Astrocyte (in vitro differentiated cells and primary cell): ENCODE measurements around the gene FOS. TPM values are rescaled to one million over a fixed set of nuclear protein-coding genes. Genes with fewer than 3 reads are reported as not detected.

Experiments
- DNase-seq: peaks from one replicate; pipeline ENCODE4 v3.0.0-alpha.2; 2010; ENCODE audit warnings: low read depth
- FAIRE-seq: peaks from 2 replicates; lab custom pipeline; 2011; peaks lifted over from hg19 to GRCh38; lab: Jason Lieb, UNC
- H2AFZ ChIP-seq: 2 replicates; pipeline ENCODE4 v1.6.0; 2012; ENCODE audit warnings: low read depth, low read length, inconsistent platforms
- H3K27ac ChIP-seq: 2 replicates; pipeline ENCODE4 v1.5.1; 2011; ENCODE audit warnings: low read depth, low read length, inconsistent platforms
- H3K27me3 ChIP-seq: 2 replicates; pipeline ENCODE4 v1.6.0; 2011; ENCODE audit warnings: low read length, inconsistent platforms; ENCODE audit not compliant: insufficient read depth
- H3K36me3 ChIP-seq: 2 replicates; pipeline ENCODE4 v1.5.1; 2011; ENCODE audit warnings: low read length, inconsistent platforms; ENCODE audit not compliant: insufficient read depth
- H3K4me1 ChIP-seq: 2 replicates; pipeline ENCODE4 v1.5.1; 2011; ENCODE audit warnings: low read length, inconsistent platforms; ENCODE audit not compliant: insufficient read depth
- H3K4me2 ChIP-seq: 2 replicates; pipeline ENCODE4 v1.6.0; 2012; ENCODE audit warnings: low read length, inconsistent platforms
- H3K4me3 ChIP-seq: 2 replicates; pipeline ENCODE4 v1.5.1; 2011; ENCODE audit warnings: low read depth, mild to moderate bottlenecking, low read length, inconsistent platforms; ENCODE audit not compliant: insufficient read depth
- H3K79me2 ChIP-seq: 2 replicates; pipeline ENCODE4 v1.6.0; 2012; ENCODE audit warnings: mild to moderate bottlenecking, low read length, inconsistent platforms; ENCODE audit not compliant: insufficient read depth
- H3K9ac ChIP-seq: 2 replicates; pipeline ENCODE4 v1.6.0; 2012; ENCODE audit warnings: mild to moderate bottlenecking, low read length, inconsistent platforms
- H3K9me3 ChIP-seq: 2 replicates; pipeline ENCODE4 v1.5.1; 2012; ENCODE audit warnings: low read depth, mild to moderate bottlenecking, low read length, inconsistent platforms; ENCODE audit not compliant: insufficient read depth
- H4K20me1 ChIP-seq: 2 replicates; pipeline ENCODE4 v1.6.0; 2012; ENCODE audit warnings: low read length, inconsistent platforms; ENCODE audit not compliant: insufficient read depth
- H3K27ac Mint-ChIP-seq: one replicate; pipeline ENCODE4 v1.8.0; 2021; ENCODE audit warnings: mild to moderate bottlenecking, mixed read lengths; ENCODE audit not compliant: unreplicated experiment
- H3K27me3 Mint-ChIP-seq: one replicate; pipeline ENCODE4 v1.8.0; 2021; ENCODE audit warnings: low read depth, mixed read lengths; ENCODE audit not compliant: unreplicated experiment
- H3K36me3 Mint-ChIP-seq: one replicate; pipeline ENCODE4 v1.8.0; 2021; ENCODE audit warnings: low read depth, mixed read lengths; ENCODE audit not compliant: unreplicated experiment
- H3K4me1 Mint-ChIP-seq: one replicate; pipeline ENCODE4 v1.8.0; 2021; ENCODE audit warnings: low read depth, mixed read lengths; ENCODE audit not compliant: unreplicated experiment
- H3K4me3 Mint-ChIP-seq: one replicate; pipeline ENCODE4 v1.8.0; 2021; ENCODE audit warnings: mild to moderate bottlenecking, moderate library complexity, mixed read lengths; ENCODE audit not compliant: unreplicated experiment
- H3K9me3 Mint-ChIP-seq: one replicate; pipeline ENCODE4 v1.8.0; 2021; ENCODE audit warnings: mild to moderate bottlenecking, mixed read lengths; ENCODE audit not compliant: unreplicated experiment
- CTCF ChIP-seq: IDR thresholded peaks from 2 replicates; pipeline ENCODE4 v1.5.1; 2011; ENCODE audit warnings: low read depth, mild to moderate bottlenecking, inconsistent platforms, low read length, moderate library complexity; ENCODE audit not compliant: insufficient read depth
- EZH2 ChIP-seq: IDR thresholded peaks from 2 replicates; pipeline ENCODE4 v1.6.1; 2012; ENCODE audit warnings: mild to moderate bottlenecking, low read length, inconsistent platforms; ENCODE audit not compliant: insufficient read depth
- total RNA-seq: library from RNA; stranded (reverse); gene quantifications from 2 replicates; pipeline ENCODE4 v1.2.1, GENCODE V29; 2021

The FOS gene
- total RNA-seq, 1 donor from 2014 or later = 57.7 TPM

GRCh38 chr14:75246546-75247285 is 31.9 kb upstream of the FOS start:
- Histone ChIP-seq H3K27me3 (peaks cover 5% of the 10 kb centered on the region), H3K9ac (no peak overlapping the region), H2AFZ (no peak overlapping the region), H3K79me2 (no peaks in the 10 kb centered on the region), H3K9me3 (no peaks in the 10 kb centered on the region), H4K20me1 (no peaks in the 10 kb centered on the region), H3K27ac (no peak overlapping the region), H3K4me1 (no peaks in the 10 kb centered on the region), H3K4me3 (no peak overlapping the region), H3K36me3 (no peaks in the 10 kb centered on the region), H3K4me2 (no peak overlapping the region)
- H3K4me1 Mint-ChIP-seq = no peaks in the 10 kb centered on the region
- TF ChIP-seq CTCF (no peak), EZH2 (no peak)
- no peaks in the 10 kb centered on the region for H3K27me3 Mint-ChIP-seq
- no peaks in the 10 kb centered on the region for H3K9me3 Mint-ChIP-seq
- H3K27ac Mint-ChIP-seq = no peak overlapping the region
- H3K36me3 Mint-ChIP-seq = no peaks in the 10 kb centered on the region
- DNase-seq (no peak), FAIRE-seq (no peak)
- H3K4me3 Mint-ChIP-seq = no peak overlapping the region

- Histone ChIP-seq H3K4me1 (no peaks in the 10 kb centered on the region), H3K4me2 (no peak overlapping the region), H3K9me3 (no peaks in the 10 kb centered on the region), H4K20me1 (no peaks in the 10 kb centered on the region), H3K79me2 (no peaks in the 10 kb centered on the region), H3K4me3 (no peak overlapping the region), H2AFZ (no peak overlapping the region), H3K27ac (no peak overlapping the region), H3K36me3 (no peaks in the 10 kb centered on the region), H3K27me3 (peaks cover 5% of the 10 kb centered on the region), H3K9ac (no peak overlapping the region)
- Mint-ChIP-seq H3K9me3 (no peaks in the 10 kb centered on the region), H3K4me1 (no peaks in the 10 kb centered on the region), H3K27ac (no peak overlapping the region), H3K36me3 (no peaks in the 10 kb centered on the region), H3K27me3 (no peaks in the 10 kb centered on the region), H3K4me3 (no peak overlapping the region)
- FAIRE-seq (no peak), DNase-seq (no peak)
- TF ChIP-seq EZH2 (no peak), CTCF (no peak)
Observed at GRCh38 chr14:75247286-75247922, 31.2 kb upstream of the FOS start.

GRCh38 chr14:75247939-75248338 is 30.7 kb upstream of the FOS start:
- Histone ChIP-seq H2AFZ (no peak overlapping the region), H3K9me3 (no peaks in the 10 kb centered on the region), H3K27ac (no peak overlapping the region), H3K79me2 (no peaks in the 10 kb centered on the region), H3K36me3 (no peaks in the 10 kb centered on the region), H3K4me3 (no peak overlapping the region), H3K4me2 (no peak overlapping the region), H4K20me1 (no peaks in the 10 kb centered on the region), H3K9ac (no peak overlapping the region), H3K4me1 (no peaks in the 10 kb centered on the region), H3K27me3 (peaks cover 5% of the 10 kb centered on the region)
- Mint-ChIP-seq H3K4me3 (no peak overlapping the region), H3K27me3 (no peaks in the 10 kb centered on the region), H3K4me1 (no peaks in the 10 kb centered on the region), H3K36me3 (no peaks in the 10 kb centered on the region), H3K9me3 (no peaks in the 10 kb centered on the region), H3K27ac (no peak overlapping the region)
- TF ChIP-seq CTCF = no peak
- no peak for TF ChIP-seq EZH2
- DNase-seq = no peak
- no peak for FAIRE-seq
